Sigmoid colon (tissue), 4 donors: ENCODE results near the gene FRS2.

Experiments
- CTCF ChIP-seq, 4 experiments: fragments of 450-650 bp in 3 of 4; fragments of 200-600 bp in 1 of 4; IDR thresholded peaks; one replicate each; pipeline ENCODE4 v1.5.1; 2016 to 2019; ENCODE audit warnings: antibody characterized with exemption in 4 of 4, mild to moderate bottlenecking in 3 of 4, moderate library complexity in 2 of 4
- EP300 ChIP-seq, 4 donors: sonication (generic); formaldehyde crosslinking; IDR thresholded peaks; one replicate each; pipeline ENCODE4 v1.6.1; 2017; ENCODE audit warnings: antibody characterized with exemption in 4 of 4
- POLR2A ChIP-seq, 2 donors: fragments of 450-650 bp; IDR thresholded peaks; one replicate each; pipeline ENCODE4 v1.6.1; 2016; ENCODE audit warnings: antibody characterized with exemption in 2 of 2, mild to moderate bottlenecking in 2 of 2, moderate library complexity in 2 of 2
- POLR2AphosphoS5 ChIP-seq, 4 donors: sonication (generic); formaldehyde crosslinking; IDR thresholded peaks; one replicate each; pipeline ENCODE4 v1.6.1; 2017; ENCODE audit warnings: antibody characterized with exemption in 4 of 4

GRCh38 chr12:69492739-69493138, 22.6 kb downstream of the FRS2 start:
- TF ChIP-seq POLR2A (IDR thresholded peaks at IDR 0.05) (no peak), CTCF (IDR thresholded peaks at IDR 0.05) (no peak), POLR2AphosphoS5 (IDR thresholded peaks at IDR 0.05) (no peak), EP300 (IDR thresholded peaks at IDR 0.05) (no peak)
